NCI-H82 (cell line): Measurements from ENCODE around the gene ZDHHC8.

Experiments
- DNase-seq: peaks from one replicate; lab custom pipeline; 2025; lab: John Stamatoyannopoulos, UW

The ZDHHC8 gene

DNA sequence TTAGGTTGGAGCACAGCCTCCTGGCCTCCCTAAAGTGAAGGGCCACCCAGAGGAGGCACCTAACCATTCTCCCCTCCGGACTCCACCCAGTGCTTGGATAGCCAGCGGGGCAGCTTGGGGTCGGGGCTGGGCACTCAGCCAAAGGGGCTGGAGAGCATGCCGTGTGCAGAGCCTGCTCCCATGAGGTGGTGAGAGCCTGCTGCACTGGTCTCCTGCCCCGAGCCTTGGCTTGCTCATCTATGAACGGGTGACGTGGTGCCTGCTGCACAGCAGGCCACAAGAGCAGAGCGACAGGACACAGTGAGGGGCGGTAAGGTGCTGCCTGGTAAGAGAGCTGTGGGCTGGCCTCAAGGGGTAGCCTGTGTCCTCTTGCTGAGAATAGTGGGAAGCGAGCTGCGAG lies 33.3 kb downstream of the ZDHHC8 start:
- DNase-seq, result no peak

DNA sequence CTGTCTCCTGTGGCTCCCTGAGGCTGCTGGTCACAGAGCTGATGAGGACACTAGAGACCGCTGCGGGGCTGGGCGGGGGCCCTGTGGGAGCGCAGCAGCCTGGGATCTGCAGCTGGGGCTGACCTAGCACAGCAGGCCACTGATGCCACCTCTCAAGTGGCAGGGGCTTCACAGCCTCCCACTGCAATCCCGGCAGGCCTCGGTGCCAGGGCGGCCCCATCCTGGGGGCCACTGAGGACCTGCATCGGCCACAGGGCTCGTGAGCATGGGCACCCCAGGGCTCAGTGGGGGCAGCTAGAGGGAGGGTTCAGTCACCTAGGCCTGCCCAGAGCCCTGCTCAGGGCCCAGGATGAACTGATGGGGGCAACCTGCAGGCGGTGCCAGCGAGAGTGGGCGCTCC lies 33.8 kb downstream of the ZDHHC8 start:
- DNase-seq, result no peak

DNA sequence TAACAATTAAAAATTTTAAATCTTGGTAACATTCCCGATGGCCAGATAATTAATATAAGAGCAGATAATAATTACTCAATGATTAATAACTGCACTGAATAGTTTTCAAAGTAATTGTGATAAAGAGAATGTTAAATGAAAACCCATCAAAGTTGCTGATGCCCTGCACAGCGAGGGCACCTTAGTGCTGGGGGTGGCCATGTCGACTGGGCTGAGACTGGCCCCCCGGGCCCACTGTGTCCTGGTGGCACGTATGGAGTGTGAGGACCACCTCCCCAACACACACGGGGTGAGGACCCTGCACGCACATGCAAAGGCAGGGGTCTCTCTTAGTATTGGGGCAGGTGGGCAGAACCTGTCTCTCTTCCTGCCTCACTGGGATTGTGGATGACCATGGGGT lies 34.3 kb downstream of the ZDHHC8 start:
- DNase-seq, result no peak

DNA sequence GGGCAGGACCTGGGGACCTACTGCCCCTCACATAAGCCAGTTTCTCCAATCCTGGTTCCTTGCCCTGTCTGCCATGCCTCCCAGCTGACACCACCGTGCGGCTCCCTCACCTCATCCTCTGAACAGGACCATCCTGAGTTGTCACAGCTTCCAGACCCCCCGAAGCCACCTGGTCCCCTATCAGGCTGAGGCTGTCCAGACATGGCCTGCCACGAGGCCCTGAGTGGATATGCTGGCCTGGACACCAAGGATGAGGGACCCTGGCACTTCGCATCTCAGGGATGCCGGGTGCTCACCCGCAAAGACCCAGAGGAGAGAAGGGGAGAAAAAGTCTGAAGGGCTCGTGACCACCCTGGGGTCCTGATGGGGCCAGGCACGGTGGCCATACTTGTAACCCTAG lies 35.1 kb downstream of the ZDHHC8 start:
- DNase-seq, result no peak

DNA sequence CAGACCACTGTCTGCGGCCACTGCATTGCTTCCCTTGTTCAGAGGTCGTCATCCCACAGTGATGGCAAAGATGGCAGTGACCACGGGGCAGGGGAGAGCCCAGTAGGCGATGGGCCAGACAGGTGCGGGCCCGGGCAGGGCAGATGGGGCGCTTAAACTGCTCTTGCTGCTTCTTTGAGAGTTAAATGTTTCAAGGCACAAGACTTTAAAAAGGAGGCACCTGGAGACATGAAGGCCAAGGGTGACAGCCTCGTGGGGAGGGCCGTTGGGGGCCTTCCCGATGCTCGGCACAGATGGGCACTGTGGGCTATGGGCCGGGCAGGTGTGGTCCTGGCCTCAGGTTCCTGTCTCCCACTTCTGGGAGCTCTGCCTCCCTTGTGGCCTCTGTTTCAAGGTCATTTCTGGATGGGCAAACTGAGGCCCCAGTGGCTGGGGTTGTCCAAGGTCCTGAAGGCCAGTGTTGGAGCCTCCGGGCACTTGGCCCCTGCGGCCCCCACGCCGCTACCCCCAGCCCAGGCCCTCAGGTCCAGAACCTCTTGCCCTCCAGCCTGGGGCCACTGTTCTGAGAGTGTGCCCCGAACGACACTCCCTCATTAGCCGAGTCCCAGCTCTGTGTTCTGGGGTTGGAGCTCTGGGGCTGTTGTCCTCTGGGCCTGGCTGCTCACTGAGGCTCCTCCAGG lies 36.2 kb downstream of the ZDHHC8 start:
- DNase-seq, result no peak

DNA sequence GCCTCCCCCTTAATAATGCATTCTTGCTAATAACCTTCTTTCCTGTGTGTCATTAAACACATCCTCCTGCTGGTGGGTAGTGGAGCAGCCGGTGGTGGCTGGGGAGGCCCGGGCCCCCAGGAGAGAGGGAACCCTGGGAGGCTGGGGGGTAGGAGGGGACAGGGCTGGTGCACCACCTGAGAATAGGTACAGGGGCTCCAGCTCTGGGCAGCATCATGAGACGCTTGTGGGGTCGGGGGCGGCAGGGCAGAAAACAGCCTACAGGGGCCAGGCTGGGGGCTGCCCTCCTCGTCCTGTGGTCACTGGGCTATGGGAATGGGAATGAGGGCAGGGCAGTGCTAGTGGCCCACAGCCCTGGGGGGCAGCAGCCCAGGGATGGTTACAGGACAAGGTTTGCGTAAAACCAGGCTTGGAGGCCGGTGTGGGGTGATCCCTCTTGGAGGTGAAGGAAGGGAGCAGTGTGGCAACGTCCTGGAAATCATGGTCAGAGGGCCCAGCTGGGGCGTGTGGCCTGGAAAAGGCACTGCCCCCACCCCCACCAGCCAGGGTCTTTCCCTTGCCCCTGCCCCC lies 37.7 kb downstream of the ZDHHC8 start:
- DNase-seq, result no peak

DNA sequence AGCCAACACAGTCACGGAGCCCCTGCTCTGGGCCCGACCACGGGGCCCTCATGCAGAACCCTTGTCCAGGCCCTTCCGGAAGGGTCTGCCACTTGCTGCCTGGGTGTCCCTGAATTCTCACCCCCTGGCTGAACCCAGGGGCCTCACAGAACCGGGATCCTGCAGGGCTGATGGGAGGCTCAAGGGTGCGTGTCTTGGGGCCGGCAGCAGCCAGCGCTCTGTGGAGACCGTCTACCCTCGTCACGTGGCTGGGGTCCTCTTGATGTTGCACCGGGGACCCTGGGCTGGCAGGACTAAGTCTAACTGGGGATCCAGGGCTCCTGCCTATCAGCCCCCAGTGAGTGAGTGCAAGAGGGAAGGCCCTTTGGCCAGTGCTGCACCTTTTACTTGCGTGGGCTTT lies 38.6 kb downstream of the ZDHHC8 start:
- DNase-seq, result no peak

DNA sequence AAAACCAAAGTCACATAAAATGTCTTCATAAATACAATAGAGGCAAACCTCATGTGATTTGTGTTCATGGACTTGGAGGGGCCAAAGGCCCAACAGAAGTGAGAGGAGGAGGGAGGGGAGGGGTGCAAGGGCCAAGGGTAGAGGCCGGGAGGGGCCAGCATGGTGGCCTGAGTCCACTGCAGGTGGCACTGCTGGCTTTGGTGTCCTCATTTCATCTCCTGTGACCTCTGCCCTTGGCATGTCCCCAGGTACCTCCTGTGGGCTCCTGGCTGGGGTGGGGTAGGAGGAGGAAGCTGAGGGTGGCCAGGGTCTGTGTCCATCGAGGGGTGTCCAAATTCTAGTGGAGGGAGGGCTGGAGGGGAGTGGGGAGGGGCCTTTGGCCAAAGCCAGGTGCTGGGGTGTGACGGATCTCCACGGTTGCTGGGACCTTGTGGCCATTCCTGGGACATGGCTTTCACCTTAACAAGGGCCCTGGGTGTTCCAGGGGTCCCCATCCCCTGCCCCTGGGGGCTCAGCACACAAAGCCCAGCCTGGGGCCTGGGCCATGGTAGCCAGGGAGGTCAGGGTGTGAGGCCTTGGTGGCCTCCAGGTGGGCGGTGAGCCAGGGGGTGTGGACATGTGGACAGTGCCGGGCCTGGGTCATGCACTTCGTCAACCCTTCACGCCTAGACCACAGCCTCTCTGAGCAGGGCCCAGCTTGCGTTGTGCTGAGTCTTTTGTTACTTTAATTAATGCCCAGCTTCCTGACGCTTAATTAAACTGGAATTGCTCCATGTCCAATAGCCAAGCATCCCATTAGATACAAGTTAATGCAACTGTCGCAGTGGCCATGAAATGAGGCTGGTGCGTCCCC lies 39.9 kb downstream of the ZDHHC8 start:
- DNase-seq, result no peak

DNA sequence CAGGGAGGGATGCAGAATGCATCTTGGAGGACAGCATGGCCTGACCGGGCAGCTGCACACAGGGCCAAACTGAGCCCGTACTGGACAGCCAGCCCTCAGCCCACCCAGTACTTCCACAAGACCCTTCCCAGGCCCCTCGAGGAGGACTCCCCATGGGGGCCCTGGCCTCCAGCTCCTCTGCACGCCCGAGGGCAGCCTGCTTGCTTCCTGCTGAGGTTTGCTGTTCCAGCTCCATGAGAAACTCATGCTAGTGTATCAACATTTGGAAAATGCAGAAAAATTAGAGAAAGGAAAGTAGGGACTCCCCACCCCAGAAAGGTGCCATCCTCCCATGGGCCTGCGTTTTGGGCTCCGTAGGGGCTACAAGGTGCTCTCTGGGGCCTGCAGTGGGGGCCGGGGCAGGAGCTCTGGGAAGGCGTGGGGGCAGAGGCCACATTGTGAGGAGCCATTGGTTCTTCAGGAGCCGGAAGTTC lies 40.6 kb downstream of the ZDHHC8 start:
- DNase-seq, result no peak

DNA sequence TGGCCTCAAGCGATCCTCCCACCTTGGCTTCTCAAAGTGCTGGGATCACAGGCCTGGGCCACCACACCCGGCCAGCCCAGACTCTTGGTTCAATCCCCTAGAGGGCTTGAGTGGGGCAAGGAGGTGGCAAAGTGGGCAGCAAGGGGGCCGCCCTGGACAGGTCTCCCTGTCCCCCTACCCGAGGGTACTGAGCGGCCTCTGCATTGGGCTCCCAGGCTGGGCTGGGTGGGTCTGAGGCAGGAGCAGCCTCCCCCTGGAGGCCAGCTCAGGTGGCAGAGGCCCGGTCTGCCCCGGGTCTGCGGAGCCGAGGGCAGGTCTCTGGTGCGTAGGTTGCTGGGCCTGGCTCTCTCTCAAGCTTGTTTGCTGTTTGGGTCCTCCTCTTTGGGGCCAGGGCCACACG lies 41.6 kb downstream of the ZDHHC8 start:
- DNase-seq, result no peak

DNA sequence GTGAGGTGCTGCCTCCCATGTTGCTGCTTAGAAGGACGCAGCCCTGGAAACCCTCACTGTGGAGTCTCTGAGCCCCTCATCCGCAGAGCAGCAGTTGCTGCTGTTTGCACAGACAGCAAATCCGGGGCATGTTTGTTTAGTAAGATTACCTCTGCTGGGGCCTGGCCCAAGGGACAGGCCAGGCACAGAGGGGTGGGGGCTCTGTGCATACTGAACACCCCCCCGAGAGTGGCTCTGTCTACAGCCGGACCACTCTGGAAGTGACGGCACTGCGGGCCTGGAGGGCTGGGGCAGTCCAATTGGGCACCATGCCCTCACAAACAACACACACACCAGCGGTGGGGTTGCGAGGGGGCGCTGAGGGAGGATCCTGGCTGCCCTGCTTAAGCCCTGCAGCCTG lies 42.2 kb downstream of the ZDHHC8 start:
- DNase-seq, result peak; percentile 82

DNA sequence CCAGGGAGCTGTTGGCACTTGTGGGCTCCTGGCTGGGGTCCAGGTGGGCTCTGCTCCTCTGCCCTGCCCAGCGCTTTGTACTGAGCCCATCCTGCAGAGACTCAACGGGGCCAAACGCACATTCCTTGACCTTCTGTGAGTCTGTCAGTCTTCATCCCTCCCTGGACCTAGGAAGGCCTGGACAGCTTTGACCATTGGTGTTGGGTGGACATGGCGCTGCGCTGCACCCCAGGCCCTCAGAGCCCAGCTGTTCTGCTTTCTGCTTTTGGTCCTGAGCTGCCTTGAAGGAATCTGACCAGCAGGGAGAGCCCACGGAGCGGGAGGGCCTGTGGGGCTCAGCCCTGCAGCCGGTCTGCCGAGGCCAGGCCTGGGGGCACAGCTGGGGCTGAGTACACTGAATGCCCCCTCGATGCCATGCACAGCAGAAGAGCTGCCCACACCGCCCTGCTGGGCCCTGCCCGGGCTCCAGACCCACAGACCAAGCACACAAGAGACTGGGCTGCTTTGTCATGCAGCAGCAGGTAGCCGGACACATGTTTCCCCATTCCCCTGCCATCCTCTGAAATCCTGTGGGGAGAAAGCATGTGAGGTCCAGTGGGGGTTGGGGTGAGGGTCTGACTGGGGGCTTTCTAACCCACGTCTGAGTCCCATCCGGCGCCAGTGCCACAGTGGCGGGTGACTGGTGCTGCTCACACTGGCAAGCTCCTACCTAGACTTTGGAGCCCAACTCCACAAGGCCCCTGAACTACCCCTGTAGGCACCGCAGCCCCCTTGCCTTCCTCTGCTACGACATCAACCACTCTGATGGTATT lies 43.4 kb downstream of the ZDHHC8 start:
- DNase-seq, result peak; percentile 59

DNA sequence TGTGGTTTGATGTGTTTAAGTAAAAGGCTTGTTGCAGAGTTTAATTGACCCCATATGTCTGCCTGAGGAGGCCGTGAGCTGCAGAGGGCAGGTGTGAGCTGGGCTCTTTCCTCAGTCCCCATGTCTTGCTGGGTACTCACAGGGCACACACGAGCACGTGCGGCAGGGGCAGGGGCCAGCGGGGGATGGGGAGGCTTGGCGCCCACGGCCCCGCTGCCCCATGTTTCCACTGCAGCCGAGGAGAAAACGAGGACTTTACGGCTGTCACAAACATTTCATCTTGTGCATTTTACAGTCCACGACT lies 43.9 kb downstream of the ZDHHC8 start:
- peak; percentile 20 for DNase-seq

DNA sequence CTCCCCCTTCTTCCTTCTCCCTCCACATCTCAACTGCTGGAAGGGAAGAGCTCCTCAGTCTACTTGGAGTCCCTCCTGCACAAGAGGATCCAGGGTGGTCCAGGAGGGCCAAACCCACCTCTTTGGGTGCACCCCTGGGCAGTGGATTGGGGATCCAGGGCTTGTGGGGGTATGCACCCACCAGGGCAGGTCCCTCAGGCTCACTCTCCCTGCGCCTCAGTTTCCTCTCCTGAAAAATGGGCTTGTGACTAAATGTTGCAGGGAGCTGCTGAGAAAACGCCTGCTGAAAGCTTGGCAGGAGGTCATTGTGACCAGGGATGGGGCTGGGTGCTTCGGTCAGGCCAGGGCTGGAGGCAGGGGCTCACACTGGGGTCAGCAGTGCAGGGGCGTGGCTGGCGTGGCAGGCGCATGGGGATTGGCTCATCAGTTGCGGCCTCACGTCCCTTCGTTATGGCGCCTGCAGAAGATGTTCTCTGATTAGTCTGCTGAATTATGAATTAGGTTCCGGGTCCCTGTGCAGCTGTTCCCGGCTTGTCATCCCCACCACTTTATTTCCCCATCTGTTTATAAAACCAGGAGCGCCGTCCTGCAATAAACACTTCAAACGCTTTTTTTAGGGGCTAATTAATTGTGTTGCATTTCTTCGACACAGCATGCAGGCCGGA lies 44.9 kb downstream of the ZDHHC8 start:
- DNase-seq, result no peak

DNA sequence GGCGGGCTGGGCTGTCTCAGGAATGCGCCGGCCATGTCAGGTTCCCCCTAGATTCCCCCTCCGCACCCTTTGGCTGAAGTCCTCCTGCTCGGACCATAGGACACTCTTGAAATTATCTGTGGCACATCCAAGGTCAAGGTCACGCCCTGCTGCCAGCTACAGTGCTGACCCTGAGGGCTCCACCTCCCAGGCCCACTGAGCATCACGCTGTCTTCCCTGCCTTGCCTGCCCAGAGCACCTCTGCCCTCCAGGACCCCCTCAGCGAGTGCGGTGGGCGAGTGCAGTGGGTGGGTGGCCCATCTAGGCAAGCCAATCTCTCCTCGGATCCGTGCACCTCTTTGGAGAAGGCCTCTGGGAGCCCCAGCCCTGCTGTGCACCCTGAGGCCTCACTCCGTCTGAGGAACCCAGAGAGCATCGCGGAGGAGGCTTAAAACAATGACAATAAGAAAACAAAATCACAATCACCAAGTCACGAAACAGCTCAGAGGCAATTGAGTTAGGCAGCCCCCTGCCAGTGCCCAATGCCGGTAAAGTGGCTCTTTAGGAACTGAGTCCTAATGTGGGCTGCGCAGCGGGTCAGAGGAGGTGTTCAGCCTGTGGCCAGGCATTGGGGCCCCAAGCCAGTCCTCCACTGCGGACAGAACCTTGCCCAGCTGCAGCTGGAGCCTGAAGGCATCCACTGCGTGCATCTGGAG lies 45.8 kb downstream of the ZDHHC8 start:
- DNase-seq, result no peak

DNA sequence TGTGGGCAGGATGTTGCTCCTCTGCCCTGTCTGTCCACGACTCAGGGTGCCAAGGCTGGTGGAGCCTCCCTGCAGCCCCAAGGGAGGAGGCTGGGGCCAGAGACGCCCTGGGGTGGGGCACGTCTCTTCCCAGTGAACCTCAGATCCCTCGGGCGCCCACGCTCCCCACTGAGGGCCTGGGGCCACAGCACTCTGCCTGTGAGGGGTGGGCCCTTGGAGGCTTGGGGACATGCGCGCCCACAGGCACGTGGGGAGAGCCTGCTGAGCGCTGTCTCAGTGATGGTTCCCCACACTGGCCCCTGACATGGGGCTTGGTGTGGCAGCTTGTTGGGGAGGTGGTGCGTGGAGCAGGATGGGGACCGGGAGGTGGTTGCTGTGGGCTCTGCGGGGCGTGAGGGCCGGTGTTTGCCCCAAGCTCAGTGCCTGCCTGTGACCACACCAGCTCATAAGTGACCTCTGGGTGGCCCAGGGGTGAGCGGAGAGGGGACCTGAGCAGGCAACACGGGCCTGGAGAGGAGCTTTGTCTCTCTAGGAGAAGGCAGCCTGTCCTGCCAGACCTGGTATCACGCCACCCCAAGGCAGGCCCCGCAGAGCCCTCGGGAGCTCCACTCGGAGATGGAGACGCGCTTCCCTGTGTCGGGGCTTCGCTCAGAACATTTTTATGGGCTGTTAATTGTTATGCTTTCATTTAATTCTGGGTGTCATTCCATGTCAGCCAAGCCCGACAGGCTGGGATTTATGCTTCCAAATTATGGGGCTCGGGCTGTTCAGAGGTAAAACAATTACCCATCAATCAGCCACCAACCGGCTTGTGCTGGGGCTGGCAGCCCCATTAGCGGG lies 46.7 kb downstream of the ZDHHC8 start:
- DNase-seq, result no peak

DNA sequence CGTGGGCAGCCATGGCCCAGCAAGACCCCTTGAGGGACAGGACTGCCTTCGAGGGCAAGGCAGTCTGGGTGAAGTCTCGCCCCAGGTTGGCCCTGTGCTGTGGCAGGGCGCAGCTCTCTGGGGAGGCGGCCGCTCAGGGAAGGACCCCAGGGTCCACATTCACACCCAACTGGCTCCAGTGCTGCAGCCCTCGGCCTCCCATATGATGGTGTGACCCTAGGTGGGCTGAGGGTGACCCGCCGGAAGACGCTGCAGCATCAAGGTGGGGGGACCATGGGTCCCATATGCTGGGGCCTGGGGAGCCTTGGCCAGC lies 47.3 kb downstream of the ZDHHC8 start:
- no peak for DNase-seq

DNA sequence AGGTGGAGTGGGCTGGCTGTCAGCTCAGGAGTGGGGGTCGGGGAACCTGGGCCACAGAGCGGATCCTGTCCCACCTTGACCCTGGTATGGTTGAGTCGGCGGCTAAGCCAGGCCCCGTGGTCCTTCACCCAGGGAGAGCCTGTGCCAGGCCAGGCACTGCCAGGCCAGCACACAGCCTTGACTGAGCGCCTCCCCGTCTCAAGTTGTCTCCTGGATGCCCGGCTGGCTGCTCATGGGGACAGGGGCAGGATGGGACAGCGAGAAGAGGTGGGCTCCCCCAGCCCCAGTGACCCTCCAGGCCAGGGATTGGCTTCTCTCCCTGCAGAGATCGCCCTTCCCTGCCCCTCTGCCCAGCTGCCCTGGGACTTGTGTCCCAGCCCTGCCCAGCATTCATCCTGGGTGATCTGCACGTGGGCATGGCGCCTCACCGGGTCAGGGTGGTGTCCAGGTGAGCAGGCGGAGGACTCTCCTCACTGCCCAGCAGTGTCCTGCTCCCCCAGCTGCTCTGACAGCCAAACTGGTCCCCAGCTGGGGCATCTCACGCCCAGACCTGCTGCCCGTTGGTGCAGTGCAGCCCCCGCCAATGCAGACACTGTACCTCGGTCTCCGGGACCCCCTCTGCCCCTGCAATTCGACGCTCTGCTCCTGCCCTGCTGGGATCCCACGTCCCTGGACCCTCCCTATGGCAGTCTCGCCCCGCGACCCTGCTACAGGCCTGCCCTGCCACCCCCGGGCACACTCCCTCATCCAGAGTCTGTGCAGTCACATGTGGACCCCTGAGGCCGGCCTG lies 48.0 kb downstream of the ZDHHC8 start:
- no peak for DNase-seq

DNA sequence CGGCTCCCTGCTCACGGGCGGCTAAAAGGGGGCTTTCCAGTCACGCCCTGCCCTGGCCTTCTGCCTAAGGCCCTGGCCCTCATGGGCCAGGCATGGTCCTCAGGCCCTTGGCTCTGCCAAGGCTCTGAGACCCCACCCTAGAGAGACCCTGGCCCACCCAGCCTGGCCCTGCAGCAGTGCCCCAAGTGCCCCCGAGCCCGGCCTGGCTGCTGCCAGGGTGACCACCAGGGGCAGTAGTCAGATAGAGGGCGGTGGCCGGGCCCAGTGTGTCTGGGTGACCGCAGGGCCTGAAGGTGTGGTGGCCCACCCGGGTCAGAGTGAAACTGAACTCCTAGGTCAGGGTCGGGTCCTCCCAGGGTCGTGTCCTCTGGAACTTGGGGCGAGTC lies 48.6 kb downstream of the ZDHHC8 start:
- no peak for DNase-seq

DNA sequence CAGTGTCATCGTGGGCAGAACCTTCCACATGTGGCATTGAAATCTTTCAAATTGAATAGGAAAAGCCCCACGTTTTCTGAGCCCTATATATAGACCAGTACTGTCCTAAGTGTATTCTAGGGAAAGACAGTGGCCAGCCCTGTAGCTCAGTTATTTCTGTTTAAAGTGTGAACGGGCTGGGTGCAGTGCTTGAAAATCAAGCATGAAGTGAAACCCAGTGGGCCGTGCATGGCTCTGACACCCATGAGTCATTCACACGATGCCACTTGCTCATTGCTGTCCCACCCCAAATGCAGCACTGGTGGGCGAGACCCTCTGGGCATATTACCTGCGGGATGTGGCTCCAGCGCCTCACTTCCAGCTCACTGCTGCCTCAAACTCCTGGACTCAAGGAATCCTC lies 49.0 kb downstream of the ZDHHC8 start:
- DNase-seq, result no peak
